Activated CD4-positive, CD25-positive, alpha-beta regulatory T cell treated with anti-CD3 and anti-CD28 coated beads, Interleukin-2, amount 50 U/mL, for 24 hours (primary cell): ENCODE results near the gene GNB1L.

Source experiments
- ATAC-seq, 2 donors: fragments of 150-1000 bp; cut with Tn5 transposase; one replicate each; pipeline ENCODE4 v1.10.0; 2021; ENCODE audit warnings: mild to moderate bottlenecking in 1 of 2, moderate library complexity in 1 of 2

GNB1L gene

GRCh38 chr22:19807161-19807913, 47.3 kb downstream of the GNB1L start:
- no peak for ATAC-seq

GRCh38 chr22:19806213-19807160, 48.2 kb downstream of the GNB1L start:
- ATAC-seq, result no peak

- no peak for ATAC-seq
These were observed 48.9 kb downstream of the GNB1L start for GRCh38 chr22:19805821-19806212.

GRCh38 chr22:19803736-19804267, 50.9 kb downstream of the GNB1L start:
- ATAC-seq, result no peak

- no peak for ATAC-seq
These were observed 51.6 kb downstream of the GNB1L start for GRCh38 chr22:19802894-19803735.

- no peak for ATAC-seq
These were observed 52.4 kb downstream of the GNB1L start for GRCh38 chr22:19802001-19802893.

- ATAC-seq, result no peak
These were observed 53.2 kb downstream of the GNB1L start for GRCh38 chr22:19801340-19802000.

- no peak for ATAC-seq
These were observed 53.9 kb downstream of the GNB1L start for GRCh38 chr22:19800761-19801244.

GRCh38 chr22:19800306-19800705, 54.4 kb downstream of the GNB1L start:
- no peak for ATAC-seq

- no peak for ATAC-seq
These were observed 55.1 kb downstream of the GNB1L start for GRCh38 chr22:19799322-19800190.

- no peak for ATAC-seq
These were observed 55.8 kb downstream of the GNB1L start for GRCh38 chr22:19798891-19799293.

GRCh38 chr22:19798003-19798665, 56.5 kb downstream of the GNB1L start:
- ATAC-seq, result no peak

- ATAC-seq, result no peak
These were observed 57.3 kb downstream of the GNB1L start for GRCh38 chr22:19797086-19798002.

- no peak for ATAC-seq
These were observed 58.5 kb downstream of the GNB1L start for GRCh38 chr22:19796160-19796559.

- ATAC-seq, result no peak
These were observed 59.1 kb downstream of the GNB1L start for GRCh38 chr22:19795617-19796008.

GRCh38 chr22:19793661-19794310, 60.9 kb downstream of the GNB1L start:
- no peak for ATAC-seq

GRCh38 chr22:19793161-19793560, 61.5 kb downstream of the GNB1L start:
- no peak for ATAC-seq
